CD14-positive monocyte (primary cell): Measurements from ENCODE around the gene ATP6V0A1. TPM values are rescaled to one million over a fixed set of nuclear protein-coding genes. Genes with fewer than 3 reads are reported as not detected.

Experiments used
- DNase-seq, 3 donors: peaks; one replicate each; pipeline ENCODE4 v3.0.0-alpha.2; 2011 to 2022
- H2AFZ ChIP-seq: 2 replicates; pipeline ENCODE4 v1.6.0; 2012; ENCODE audit warnings: mild to moderate bottlenecking, low read depth, low read length, inconsistent platforms; ENCODE audit not compliant: insufficient read depth, poor library complexity, severe bottlenecking
- H3K27ac ChIP-seq, 2 donors: 1 replicate in 1 of 2; 2 replicates in 1 of 2; pipeline ENCODE4 v1.5.1; 2012 to 2013; ENCODE audit warnings: low read length in 2 of 2, control low read depth in 1 of 2, inconsistent platforms in 1 of 2, low read depth in 1 of 2, mild to moderate bottlenecking in 1 of 2
- H3K27me3 ChIP-seq, 2 donors: one replicate each; pipeline versions ENCODE4 v1.6.0 to v1.6.1; 2011 to 2013; ENCODE audit warnings: low read length in 2 of 2; ENCODE audit not compliant: control insufficient read depth in 2 of 2, insufficient read depth in 2 of 2
- H3K36me3 ChIP-seq, 2 donors: replicated peaks in 1 of 2; 1 replicate in 1 of 2; 2 replicates in 1 of 2; pipeline versions ENCODE4 v1.5.1 to v1.6.1; 2012 to 2013; ENCODE audit warnings: low read length in 2 of 2, control low read depth in 1 of 2, inconsistent platforms in 1 of 2, mild to moderate bottlenecking in 1 of 2; ENCODE audit not compliant: insufficient read depth in 2 of 2, control insufficient read depth in 1 of 2
- H3K4me1 ChIP-seq, 2 donors: 1 replicate in 1 of 2; 2 replicates in 1 of 2; pipeline versions ENCODE4 v1.5.1 to v1.6.1; 2012 to 2013; ENCODE audit warnings: low read length in 2 of 2, control low read depth in 1 of 2, inconsistent platforms in 1 of 2, mild to moderate bottlenecking in 1 of 2, moderate library complexity in 1 of 2; ENCODE audit not compliant: insufficient read depth in 2 of 2, control insufficient read depth in 1 of 2
- H3K4me2 ChIP-seq: replicated peaks from 2 replicates; pipeline ENCODE3; 2012; ENCODE audit warnings: low read length, moderate library complexity, mild to moderate bottlenecking; ENCODE audit not compliant: poor library complexity, severe bottlenecking; ENCODE audit errors: extremely low read depth
- H3K4me3 ChIP-seq, 3 experiments: fragments of 200-600 bp in 1 of 3; sonication (generic) in 1 of 3; replicated peaks in 1 of 3; 1 replicate in 2 of 3; 2 replicates in 1 of 3; pipeline ENCODE4 v1.5.1; 2011 to 2013; ENCODE audit warnings: low read length in 3 of 3, mild to moderate bottlenecking in 3 of 3, control low read depth in 2 of 3, low read depth in 2 of 3, inconsistent platforms in 1 of 3, moderate library complexity in 1 of 3
- H3K79me2 ChIP-seq: 2 replicates; pipeline ENCODE4 v1.6.0; 2012; ENCODE audit warnings: mild to moderate bottlenecking, control low read depth, inconsistent platforms, low read length, moderate library complexity; ENCODE audit not compliant: insufficient read depth
- H3K9ac ChIP-seq: 2 replicates; pipeline ENCODE4 v1.6.0; 2017; ENCODE audit warnings: low read length, mild to moderate bottlenecking; ENCODE audit not compliant: insufficient read depth, poor library complexity, severe bottlenecking
- H3K9me3 ChIP-seq, 2 donors: replicated peaks in 1 of 2; 1 replicate in 1 of 2; 2 replicates in 1 of 2; pipeline versions ENCODE4 v1.5.1 to v1.6.1; 2012 to 2013; ENCODE audit warnings: low read length in 2 of 2, control low read depth in 1 of 2; ENCODE audit not compliant: control insufficient read depth in 1 of 2, insufficient read depth in 1 of 2
- H4K20me1 ChIP-seq: 2 replicates; pipeline ENCODE4 v1.6.0; 2012; ENCODE audit warnings: mild to moderate bottlenecking, low read length, control low read depth, moderate library complexity; ENCODE audit not compliant: insufficient read depth
- H3K27ac Mint-ChIP-seq, 7 donors: one replicate each; pipeline ENCODE4 v1.8.0; 2020; ENCODE audit warnings: mild to moderate bottlenecking in 7 of 7, mixed read lengths in 7 of 7, moderate library complexity in 6 of 7, inconsistent platforms in 2 of 7
- H3K27me3 Mint-ChIP-seq, 3 donors: one replicate each; pipeline ENCODE4 v1.8.0; 2021 to 2022; ENCODE audit warnings: low read depth in 3 of 3, mild to moderate bottlenecking in 3 of 3, mixed read lengths in 3 of 3, moderate library complexity in 3 of 3, inconsistent platforms in 1 of 3
- H3K36me3 Mint-ChIP-seq, 2 donors: one replicate each; pipeline ENCODE4 v1.8.0; 2020; ENCODE audit warnings: mixed read lengths in 2 of 2, inconsistent platforms in 1 of 2, mild to moderate bottlenecking in 1 of 2
- H3K4me1 Mint-ChIP-seq: one replicate; pipeline ENCODE4 v1.8.0; 2020; ENCODE audit warnings: mild to moderate bottlenecking, mixed read lengths
- H3K4me3 Mint-ChIP-seq, 2 donors: one replicate each; pipeline ENCODE4 v1.8.0; 2020; ENCODE audit warnings: mild to moderate bottlenecking in 2 of 2, mixed read lengths in 2 of 2, moderate library complexity in 1 of 2
- H3K9me3 Mint-ChIP-seq, 7 donors: one replicate each; pipeline ENCODE4 v1.8.0; 2020 to 2022; ENCODE audit warnings: mixed read lengths in 7 of 7, mild to moderate bottlenecking in 6 of 7, moderate library complexity in 6 of 7, inconsistent platforms in 2 of 7
- WGBS: methylation state at CpG from one replicate; pipeline ENCODE4 v1.1.5; 2013; ENCODE audit warnings: missing lambda C conversion rate; ENCODE audit not compliant: insufficient coverage; 5-methylcytosine and 5-hydroxymethylcytosine counted together
- intact Hi-C, 2 donors: fragments of 100-400 bp; cut with micrococcal nuclease; formaldehyde crosslinking; loops; one replicate each; pipeline versions ENCODE4 v1.15.0 to v1.15.1; 2023
- polyA plus RNA-seq, 3 donors: library from polyadenylated mRNA; depleted of rRNA in 1 of 3; unstranded in 2 of 3; stranded (reverse) in 1 of 3; fragments of 300-500 nt in 2 of 3; fragments of >200 nt in 1 of 3; fragmentation: Illumina TruSeq in 2 of 3; gene quantifications; 1 replicate in 2 of 3; 2 replicates in 1 of 3; pipeline ENCODE4 v1.2.3, GENCODE V29; 2012 to 2021
- TF ChIP-seq, protein P1 (sequence below): fragments of 200-600 bp; IDR thresholded peaks from one replicate; pipeline ENCODE4 v1.8.0; 2022; ENCODE audit warnings: antibody characterized with exemption, mild to moderate bottlenecking

Gene ATP6V0A1
- polyA plus RNA-seq, 3 donors, result 36.1 to 126 (median 55.1) TPM

GRCh38 chr17:42509409-42509808 is 50.7 kb downstream of the ATP6V0A1 start:
- no peak overlapping the region for H3K4me3 ChIP-seq
- WGBS, result 70% methylated on average over 4 of the region's 5 CpGs
- Mint-ChIP-seq H3K4me3 (no peak overlapping the region), H3K4me1 (peaks cover 12% of the 10 kb centered on the region), H3K27me3 (peaks cover 0 to 5% (median 3%) of the 10 kb centered on the region in 3 donors), H3K9me3 (peaks cover 0 to 3% (median 0%) of the 10 kb centered on the region in 7 donors), H3K27ac (no peak overlapping the region), H3K36me3 (peaks cover 91 to 94% of the 10 kb centered on the region in 2 donors)
- no peak overlapping the region for H2AFZ ChIP-seq
- DNase-seq, result no peak
- H3K4me1 ChIP-seq, result peaks cover 0 to 3% of the 10 kb centered on the region in 2 donors
- no peak overlapping the region for H3K27ac ChIP-seq
- no peak overlapping the region for H3K4me2 ChIP-seq
- H3K79me2 ChIP-seq, result no peaks in the 10 kb centered on the region
- H3K36me3 ChIP-seq, result peaks cover 71 to 93% of the 10 kb centered on the region in 2 donors
- H3K27me3 ChIP-seq, result no peaks in the 10 kb centered on the region
- no peak overlapping the region for H3K9ac ChIP-seq
- TF ChIP-seq, protein P1, sequence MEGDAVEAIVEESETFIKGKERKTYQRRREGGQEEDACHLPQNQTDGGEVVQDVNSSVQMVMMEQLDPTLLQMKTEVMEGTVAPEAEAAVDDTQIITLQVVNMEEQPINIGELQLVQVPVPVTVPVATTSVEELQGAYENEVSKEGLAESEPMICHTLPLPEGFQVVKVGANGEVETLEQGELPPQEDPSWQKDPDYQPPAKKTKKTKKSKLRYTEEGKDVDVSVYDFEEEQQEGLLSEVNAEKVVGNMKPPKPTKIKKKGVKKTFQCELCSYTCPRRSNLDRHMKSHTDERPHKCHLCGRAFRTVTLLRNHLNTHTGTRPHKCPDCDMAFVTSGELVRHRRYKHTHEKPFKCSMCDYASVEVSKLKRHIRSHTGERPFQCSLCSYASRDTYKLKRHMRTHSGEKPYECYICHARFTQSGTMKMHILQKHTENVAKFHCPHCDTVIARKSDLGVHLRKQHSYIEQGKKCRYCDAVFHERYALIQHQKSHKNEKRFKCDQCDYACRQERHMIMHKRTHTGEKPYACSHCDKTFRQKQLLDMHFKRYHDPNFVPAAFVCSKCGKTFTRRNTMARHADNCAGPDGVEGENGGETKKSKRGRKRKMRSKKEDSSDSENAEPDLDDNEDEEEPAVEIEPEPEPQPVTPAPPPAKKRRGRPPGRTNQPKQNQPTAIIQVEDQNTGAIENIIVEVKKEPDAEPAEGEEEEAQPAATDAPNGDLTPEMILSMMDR, result no peak
- H4K20me1 ChIP-seq, result peaks cover 47% of the 10 kb centered on the region
- no peaks in the 10 kb centered on the region for H3K9me3 ChIP-seq
- intact Hi-C loops, result no loop called here

- no peak overlapping the region for H3K9ac ChIP-seq
These were observed 51.2 kb downstream of the ATP6V0A1 start for GRCh38 chr17:42509841-42510240.

More at GRCh38 chr17:42509841-42510240, 51.2 kb downstream of the ATP6V0A1 start:
- Histone ChIP-seq H3K4me3 (no peak overlapping the region), H3K36me3 (peaks cover 72 to 93% of the 10 kb centered on the region in 2 donors), H2AFZ (no peak overlapping the region), H3K9me3 (no peaks in the 10 kb centered on the region), H4K20me1 (peaks cover 43% of the 10 kb centered on the region), H3K4me1 (peaks cover 0 to 3% of the 10 kb centered on the region in 2 donors), H3K4me2 (no peak overlapping the region), H3K27me3 (no peaks in the 10 kb centered on the region), H3K27ac (no peak overlapping the region), H3K79me2 (no peaks in the 10 kb centered on the region)
- no peak for DNase-seq
- Mint-ChIP-seq H3K27ac (peak overlapping the region in 1 of 7 donors; percentile 21), H3K4me1 (peaks cover 12% of the 10 kb centered on the region), H3K36me3 (peaks cover 91 to 95% of the 10 kb centered on the region in 2 donors), H3K9me3 (peaks cover 0 to 3% (median 0%) of the 10 kb centered on the region in 7 donors), H3K4me3 (no peak overlapping the region), H3K27me3 (peaks cover 0 to 5% (median 3%) of the 10 kb centered on the region in 3 donors)
- TF ChIP-seq, protein P1, result no peak
- intact Hi-C loops, result loop anchor here in 1 of 2 donors (10.0 kb wide), 1 partner anchor 85 kb away; the partner anchor contains the start of gene CAVIN1
- 39% methylated on average over 2 of the region's 2 CpGs for WGBS
